ENCODE measurements around the gene FOXE3.

The FOXE3 gene

GRCh38 chr1:47441450-47442106 is 25.5 kb downstream of the FOXE3 start:
- H3F3A ChIP-seq (ENCODE audit: insufficient read depth, low read length), result no peaks in the 10 kb centered on the region
- peaks cover 23% of the 10 kb centered on the region for H3K27me3 ChIP-seq (replicated peaks; ENCODE audit: insufficient read depth, low read length)
- no peak overlapping the region for H2AFZ ChIP-seq (ENCODE audit: low read length)
- DNase-seq, result no peak
- H3K36me3 ChIP-seq (replicated peaks; ENCODE audit: insufficient read depth, low read length), result no peaks in the 10 kb centered on the region
- H3K4me2 ChIP-seq (ENCODE audit: low read depth, low read length), result no peak overlapping the region
- H3K9ac ChIP-seq (ENCODE audit: low read length), result no peak overlapping the region
- no peaks in the 10 kb centered on the region for H3K9me2 ChIP-seq (replicated peaks; ENCODE audit: insufficient read depth, low read length)
- no peak overlapping the region for H3K4me3 ChIP-seq (ENCODE audit: low read length)
- no peaks in the 10 kb centered on the region for H3K4me1 ChIP-seq (ENCODE audit: low read length)
- no peaks in the 10 kb centered on the region for H3K9me3 ChIP-seq (replicated peaks; ENCODE audit: insufficient read depth, low read length)
- H4K20me1 ChIP-seq (ENCODE audit: insufficient read depth, low read length), result no peaks in the 10 kb centered on the region
- TF ChIP-seq EZH2phosphoT487 (IDR thresholded peaks at IDR 0.05; ENCODE audit: low read length) (no peak), EZH2 (optimal IDR thresholded peaks at IDR 0.05; ENCODE audit: low read depth, low read length) (no peak), CTCF (IDR thresholded peaks at IDR 0.05; ENCODE audit: low read length) (no peak)
- H3K27ac ChIP-seq (ENCODE audit: low read length), result no peak overlapping the region
- H3K79me2 ChIP-seq (ENCODE audit: low read length), result peaks cover 3% of the 10 kb centered on the region; the same call in 1 of the 2 replicates

- no peaks in the 10 kb centered on the region for H3K9me2 ChIP-seq (replicated peaks; ENCODE audit: insufficient read depth, low read length)
- no peak overlapping the region for H3K27ac ChIP-seq (ENCODE audit: low read length)
- peaks cover 24% of the 10 kb centered on the region for H3K27me3 ChIP-seq (replicated peaks; ENCODE audit: insufficient read depth, low read length)
- H3K36me3 ChIP-seq (replicated peaks; ENCODE audit: insufficient read depth, low read length), result no peaks in the 10 kb centered on the region
- no peaks in the 10 kb centered on the region for H3F3A ChIP-seq (ENCODE audit: insufficient read depth, low read length)
- H3K4me1 ChIP-seq (ENCODE audit: low read length), result no peaks in the 10 kb centered on the region
- H3K4me2 ChIP-seq (ENCODE audit: low read depth, low read length), result no peak overlapping the region
- TF ChIP-seq CTCF (IDR thresholded peaks at IDR 0.05; ENCODE audit: low read length), result no peak
- TF ChIP-seq EZH2 (optimal IDR thresholded peaks at IDR 0.05; ENCODE audit: low read depth, low read length), result no peak
- TF ChIP-seq EZH2phosphoT487 (IDR thresholded peaks at IDR 0.05; ENCODE audit: low read length), result no peak
- H3K4me3 ChIP-seq (ENCODE audit: low read length), result no peak overlapping the region
- no peaks in the 10 kb centered on the region for H4K20me1 ChIP-seq (ENCODE audit: insufficient read depth, low read length)
- H2AFZ ChIP-seq (ENCODE audit: low read length), result no peak overlapping the region
- no peak overlapping the region for H3K9ac ChIP-seq (ENCODE audit: low read length)
- no peaks in the 10 kb centered on the region for H3K79me2 ChIP-seq (ENCODE audit: low read length)
- H3K9me3 ChIP-seq (replicated peaks; ENCODE audit: insufficient read depth, low read length), result no peaks in the 10 kb centered on the region
- no peak for DNase-seq
These were observed 26.1 kb downstream of the FOXE3 start for GRCh38 chr1:47442202-47442601.

GRCh38 chr1:47442842-47443529 is 26.9 kb downstream of the FOXE3 start:
- Histone ChIP-seq H3K4me3 (ENCODE audit: low read length) (no peak overlapping the region), H3K4me2 (ENCODE audit: low read depth, low read length) (no peak overlapping the region), H3K9me2 (replicated peaks; ENCODE audit: insufficient read depth, low read length) (no peaks in the 10 kb centered on the region), H3K9ac (ENCODE audit: low read length) (no peak overlapping the region), H3K79me2 (ENCODE audit: low read length) (no peaks in the 10 kb centered on the region), H3F3A (ENCODE audit: insufficient read depth, low read length) (no peaks in the 10 kb centered on the region), H3K4me1 (ENCODE audit: low read length) (no peaks in the 10 kb centered on the region), H3K9me3 (replicated peaks; ENCODE audit: insufficient read depth, low read length) (no peaks in the 10 kb centered on the region), H2AFZ (ENCODE audit: low read length) (no peak overlapping the region), H3K27me3 (replicated peaks; ENCODE audit: insufficient read depth, low read length) (peaks cover 30% of the 10 kb centered on the region), H3K36me3 (replicated peaks; ENCODE audit: insufficient read depth, low read length) (no peaks in the 10 kb centered on the region), H4K20me1 (ENCODE audit: insufficient read depth, low read length) (no peaks in the 10 kb centered on the region), H3K27ac (ENCODE audit: low read length) (no peak overlapping the region)
- TF ChIP-seq EZH2 (optimal IDR thresholded peaks at IDR 0.05; ENCODE audit: low read depth, low read length) (no peak), CTCF (IDR thresholded peaks at IDR 0.05; ENCODE audit: low read length) (no peak), EZH2phosphoT487 (IDR thresholded peaks at IDR 0.05; ENCODE audit: low read length) (no peak)
- DNase-seq, result no peak
